Trophoblast cell (in vitro differentiated cells and primary cell): ENCODE data around the gene IL3.

ENCODE experiments used
- DNase-seq, 2 donors: peaks; one replicate each; pipeline ENCODE4 v3.0.0-alpha.2; 2016
- H2AFZ ChIP-seq: 2 replicates; pipeline ENCODE4 v1.6.1; 2013; ENCODE audit warnings: low read length, moderate library complexity, mild to moderate bottlenecking; ENCODE audit not compliant: insufficient read depth, poor library complexity
- H2AK5ac ChIP-seq: 2 replicates; pipeline ENCODE4 v1.6.1; 2013; ENCODE audit warnings: mild to moderate bottlenecking, low read length
- H2BK120ac ChIP-seq: 2 replicates; pipeline ENCODE4 v1.6.1; 2013; ENCODE audit warnings: low read length, mild to moderate bottlenecking, moderate library complexity; ENCODE audit not compliant: insufficient read depth, poor library complexity
- H2BK12ac ChIP-seq: 2 replicates; pipeline ENCODE4 v1.6.1; 2013; ENCODE audit warnings: mild to moderate bottlenecking, low read length, moderate library complexity
- H2BK5ac ChIP-seq: 2 replicates; pipeline ENCODE4 v1.6.1; 2013; ENCODE audit warnings: low read length, low read depth, moderate library complexity, mild to moderate bottlenecking; ENCODE audit not compliant: poor library complexity
- H3K14ac ChIP-seq: 2 replicates; pipeline ENCODE4 v1.6.1; 2013; ENCODE audit warnings: mild to moderate bottlenecking, low read length
- H3K18ac ChIP-seq: 2 replicates; pipeline ENCODE4 v1.6.1; 2013; ENCODE audit warnings: mild to moderate bottlenecking, low read length
- H3K23ac ChIP-seq: 2 replicates; pipeline ENCODE4 v1.6.1; 2013; ENCODE audit warnings: low read length
- H3K27ac ChIP-seq: 2 replicates; pipeline ENCODE4 v1.5.1; 2013; ENCODE audit warnings: low read depth, mild to moderate bottlenecking, inconsistent platforms, low read length, moderate library complexity
- H3K27me3 ChIP-seq: 2 replicates; pipeline ENCODE4 v1.6.1; 2013; ENCODE audit warnings: inconsistent platforms, mild to moderate bottlenecking, low read length, moderate library complexity; ENCODE audit not compliant: insufficient read depth
- H3K36me3 ChIP-seq, 2 experiments: 1 replicate in 1 of 2; 2 replicates in 1 of 2; pipeline ENCODE4 v1.6.1; 2013; ENCODE audit warnings: low read length in 2 of 2, mild to moderate bottlenecking in 2 of 2, moderate library complexity in 1 of 2; ENCODE audit not compliant: insufficient read depth in 2 of 2, control insufficient read depth in 1 of 2
- H3K4ac ChIP-seq: 2 replicates; pipeline ENCODE4 v1.6.1; 2013; ENCODE audit warnings: low read depth, mild to moderate bottlenecking, low read length, moderate library complexity
- H3K4me1 ChIP-seq, 2 experiments: 1 replicate in 1 of 2; 2 replicates in 1 of 2; pipeline ENCODE4 v1.6.1; 2013; ENCODE audit warnings: low read length in 2 of 2, mild to moderate bottlenecking in 2 of 2, moderate library complexity in 1 of 2; ENCODE audit not compliant: insufficient read depth in 2 of 2, control insufficient read depth in 1 of 2
- H3K4me2 ChIP-seq: 2 replicates; pipeline ENCODE4 v1.6.1; 2013; ENCODE audit warnings: inconsistent platforms, mild to moderate bottlenecking, low read length, moderate library complexity
- H3K4me3 ChIP-seq: 2 replicates; pipeline ENCODE4 v1.5.1; 2013; ENCODE audit warnings: mild to moderate bottlenecking, low read depth, low read length, inconsistent platforms
- H3K79me1 ChIP-seq: one replicate; pipeline ENCODE4 v1.6.1; 2013; ENCODE audit warnings: low read length
- H3K79me2 ChIP-seq: 2 replicates; pipeline ENCODE4 v1.6.1; 2013; ENCODE audit warnings: low read length, mild to moderate bottlenecking; ENCODE audit not compliant: control insufficient read depth, insufficient read depth, poor library complexity
- H3K9ac ChIP-seq: 2 replicates; pipeline ENCODE4 v1.6.1; 2013; ENCODE audit warnings: mild to moderate bottlenecking, low read length
- H3K9me3 ChIP-seq: 2 replicates; pipeline ENCODE4 v1.6.1; 2013; ENCODE audit warnings: low read depth, mild to moderate bottlenecking, control low read depth, inconsistent platforms, low read length; ENCODE audit not compliant: insufficient read depth
- H4K12ac ChIP-seq: 2 replicates; pipeline ENCODE4 v1.6.1; 2013; ENCODE audit warnings: low read depth, mild to moderate bottlenecking, low read length, moderate library complexity
- H4K8ac ChIP-seq: 2 replicates; pipeline ENCODE4 v1.6.1; 2013; ENCODE audit warnings: low read depth, mild to moderate bottlenecking, low read length, moderate library complexity
- H4K91ac ChIP-seq: one replicate; pipeline ENCODE4 v1.6.1; 2013; ENCODE audit warnings: low read depth, mild to moderate bottlenecking, low read length, moderate library complexity
- WGBS: extraction: QIAGEN DNeasy Blood & Tissue Kit; methylation state at CpG from one replicate; pipeline ENCODE4 v1.1.7; 2013; ENCODE audit warnings: missing lambda C conversion rate; ENCODE audit not compliant: insufficient read length, insufficient coverage; ENCODE audit errors: extremely low coverage; 5-methylcytosine and 5-hydroxymethylcytosine counted together

The IL3 gene

GRCh38 chr5:132037353-132037752, 23.1 kb upstream of the IL3 start:
- H3K4ac ChIP-seq: no peak overlapping the region
- H3K18ac ChIP-seq: no peak overlapping the region
- H2AK5ac ChIP-seq: no peak overlapping the region
- WGBS: no CpG with 5 or more reads among the region's 2 CpGs
- H2BK12ac ChIP-seq: no peak overlapping the region
- H2AFZ ChIP-seq: no peak overlapping the region
- no peaks in the 10 kb centered on the region for H3K4me1 ChIP-seq
- H4K12ac ChIP-seq: no peak overlapping the region
- H3K4me2 ChIP-seq: no peak overlapping the region
- no peak overlapping the region for H3K23ac ChIP-seq
- no peak overlapping the region for H3K4me3 ChIP-seq
- no peaks in the 10 kb centered on the region for H3K9me3 ChIP-seq
- no peak for DNase-seq
- no peak overlapping the region for H2BK5ac ChIP-seq
- no peak overlapping the region for H3K27ac ChIP-seq
- no peaks in the 10 kb centered on the region for H3K79me1 ChIP-seq
- H4K8ac ChIP-seq: no peak overlapping the region
- H3K79me2 ChIP-seq: no peaks in the 10 kb centered on the region
- no peak overlapping the region for H4K91ac ChIP-seq
- H3K27me3 ChIP-seq: no peaks in the 10 kb centered on the region
- H3K36me3 ChIP-seq: no peaks in the 10 kb centered on the region
- H2BK120ac ChIP-seq: no peak overlapping the region
- H3K9ac ChIP-seq: no peak overlapping the region
- H3K14ac ChIP-seq: no peak overlapping the region

- DNase-seq: peak in 1 of 2 donors; percentile 33
- no peak overlapping the region for H3K27ac ChIP-seq
- no peak overlapping the region for H2AK5ac ChIP-seq
- H3K36me3 ChIP-seq: no peaks in the 10 kb centered on the region
- H2BK12ac ChIP-seq: no peak overlapping the region
- no CpG with 5 or more reads among the region's 10 CpGs for WGBS
- H4K8ac ChIP-seq: no peak overlapping the region
- no peak overlapping the region for H3K4me3 ChIP-seq
- H3K4me1 ChIP-seq: no peaks in the 10 kb centered on the region
- H3K18ac ChIP-seq: no peak overlapping the region
- H3K4ac ChIP-seq: no peak overlapping the region
- H3K79me1 ChIP-seq: no peaks in the 10 kb centered on the region
- H2AFZ ChIP-seq: no peak overlapping the region
- no peaks in the 10 kb centered on the region for H3K27me3 ChIP-seq
- no peak overlapping the region for H3K9ac ChIP-seq
- no peak overlapping the region for H4K12ac ChIP-seq
- no peak overlapping the region for H4K91ac ChIP-seq
- H3K14ac ChIP-seq: no peak overlapping the region
- no peaks in the 10 kb centered on the region for H3K79me2 ChIP-seq
- H2BK120ac ChIP-seq: no peak overlapping the region
- H3K9me3 ChIP-seq: no peaks in the 10 kb centered on the region
- H2BK5ac ChIP-seq: no peak overlapping the region
- H3K23ac ChIP-seq: no peak overlapping the region
- no peak overlapping the region for H3K4me2 ChIP-seq
These were observed 16.2 kb upstream of the IL3 start for GRCh38 chr5:132044207-132044606.

- no peak overlapping the region for H3K27ac ChIP-seq
- no peak overlapping the region for H4K8ac ChIP-seq
- no peaks in the 10 kb centered on the region for H3K36me3 ChIP-seq
- H3K9ac ChIP-seq: no peak overlapping the region
- WGBS: no CpG with 5 or more reads among the region's 7 CpGs
- no peak overlapping the region for H3K14ac ChIP-seq
- no peak overlapping the region for H3K4me3 ChIP-seq
- no peak overlapping the region for H3K4me2 ChIP-seq
- no peaks in the 10 kb centered on the region for H3K9me3 ChIP-seq
- H4K12ac ChIP-seq: no peak overlapping the region
- no peaks in the 10 kb centered on the region for H3K79me2 ChIP-seq
- no peak for DNase-seq
- H2AK5ac ChIP-seq: no peak overlapping the region
- H2BK12ac ChIP-seq: no peak overlapping the region
- no peak overlapping the region for H2BK120ac ChIP-seq
- no peak overlapping the region for H4K91ac ChIP-seq
- H3K4ac ChIP-seq: no peak overlapping the region
- H3K23ac ChIP-seq: no peak overlapping the region
- H3K27me3 ChIP-seq: no peaks in the 10 kb centered on the region
- no peaks in the 10 kb centered on the region for H3K4me1 ChIP-seq
- no peak overlapping the region for H3K18ac ChIP-seq
- H2AFZ ChIP-seq: no peak overlapping the region
- no peak overlapping the region for H2BK5ac ChIP-seq
- H3K79me1 ChIP-seq: no peaks in the 10 kb centered on the region
These were observed 13.6 kb upstream of the IL3 start for GRCh38 chr5:132046880-132047299.

DNA sequence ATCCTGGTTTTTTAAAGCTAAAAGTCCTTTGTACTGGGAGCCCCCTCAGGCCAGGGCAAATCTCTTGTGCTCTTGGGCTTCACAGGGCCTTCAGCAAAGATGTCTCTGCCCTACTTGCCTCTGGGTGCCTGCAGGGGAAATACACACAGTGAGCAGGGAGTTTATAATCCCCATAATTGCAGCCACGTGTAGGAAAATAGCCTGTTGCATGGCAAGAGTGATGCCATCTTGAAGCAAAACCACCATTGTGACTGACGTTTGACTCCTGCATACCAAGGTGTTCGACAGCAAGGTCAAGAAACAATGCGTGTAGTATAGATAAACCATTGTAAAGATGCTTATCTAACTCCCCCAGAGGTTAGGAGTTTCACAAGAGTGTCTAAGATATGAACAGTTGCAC, 11.4 kb upstream of the IL3 start:
- H4K91ac ChIP-seq: no peak overlapping the region
- H3K79me1 ChIP-seq: no peaks in the 10 kb centered on the region
- H3K79me2 ChIP-seq: no peaks in the 10 kb centered on the region
- WGBS: no CpG with 5 or more reads among the region's 4 CpGs
- no peaks in the 10 kb centered on the region for H3K36me3 ChIP-seq
- H3K14ac ChIP-seq: no peak overlapping the region
- no peak overlapping the region for H2BK120ac ChIP-seq
- no peak overlapping the region for H3K4me2 ChIP-seq
- H3K18ac ChIP-seq: no peak overlapping the region
- H3K4me1 ChIP-seq: no peaks in the 10 kb centered on the region
- no peak overlapping the region for H4K12ac ChIP-seq
- H2BK5ac ChIP-seq: no peak overlapping the region
- H2BK12ac ChIP-seq: no peak overlapping the region
- no peak overlapping the region for H2AFZ ChIP-seq
- DNase-seq: peak in 1 of 2 donors; percentile 41
- H3K27me3 ChIP-seq: no peaks in the 10 kb centered on the region
- no peak overlapping the region for H3K4me3 ChIP-seq
- H3K23ac ChIP-seq: no peak overlapping the region
- H4K8ac ChIP-seq: no peak overlapping the region
- H3K9me3 ChIP-seq: no peaks in the 10 kb centered on the region
- no peak overlapping the region for H3K27ac ChIP-seq
- no peak overlapping the region for H3K9ac ChIP-seq
- H3K4ac ChIP-seq: no peak overlapping the region
- no peak overlapping the region for H2AK5ac ChIP-seq
